Eye (tissue), 1 donor: ENCODE data around the gene LRRC8D.
"Not testable (repeated sequence)": the region's sequence is repeated elsewhere in the genome, so short reads cannot be mapped to it uniquely, and the experiment has no call there.

Experiments
- DNase-seq: peaks from one replicate; pipeline ENCODE4 v3.0.0-alpha.2; 2015

The LRRC8D gene

DNA sequence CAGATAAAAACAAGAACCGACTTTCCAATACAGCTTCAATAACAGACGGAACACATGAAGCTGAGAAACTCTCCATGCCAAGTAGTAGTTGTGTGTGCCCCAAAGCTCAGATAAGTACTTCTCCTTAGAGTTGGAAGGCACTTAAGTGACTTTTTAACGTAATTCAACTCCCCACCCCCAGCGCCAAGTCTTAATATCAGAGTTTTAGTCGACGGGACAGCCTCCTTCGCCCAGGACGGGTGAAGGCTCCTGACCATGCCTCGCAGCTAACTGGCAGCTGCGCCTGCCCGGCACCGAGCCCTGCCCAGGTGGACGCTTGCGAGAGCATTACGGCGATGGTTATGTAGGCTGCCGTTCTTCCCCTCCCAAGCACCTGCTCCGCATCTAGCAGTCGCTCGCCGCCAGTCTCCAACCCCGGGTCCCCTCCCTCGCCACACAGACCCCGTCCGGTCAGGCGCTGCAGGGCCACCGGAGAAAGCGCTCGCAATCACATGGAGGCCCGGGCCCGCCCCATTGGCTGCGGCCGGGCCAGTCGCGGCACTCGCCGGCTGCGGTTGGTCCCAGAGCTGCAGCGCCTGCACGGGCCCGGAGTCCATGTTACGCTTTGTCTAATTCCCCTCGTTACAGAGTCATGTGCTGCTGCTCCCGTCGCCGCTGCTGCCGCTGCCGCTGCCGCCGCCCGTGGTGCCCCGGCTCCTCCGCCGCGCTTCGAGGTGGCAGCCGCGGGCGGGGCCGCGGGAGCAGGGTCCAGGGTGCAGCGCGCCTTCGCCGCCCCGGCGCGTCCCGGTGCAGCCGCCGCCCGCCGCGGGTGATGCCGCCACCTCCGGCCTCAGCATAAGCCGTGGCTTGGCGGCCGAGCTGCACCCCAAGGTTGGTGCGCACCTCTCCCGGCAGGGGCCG, at the start of gene LRRC8D:
TSS of gene LRRC8D (plus strand) at position 611 of the 900 bp plus-strand sequence. CDS start 112,037 bp downstream, outside the sequence.
- peak; percentile 94 for DNase-seq

DNA sequence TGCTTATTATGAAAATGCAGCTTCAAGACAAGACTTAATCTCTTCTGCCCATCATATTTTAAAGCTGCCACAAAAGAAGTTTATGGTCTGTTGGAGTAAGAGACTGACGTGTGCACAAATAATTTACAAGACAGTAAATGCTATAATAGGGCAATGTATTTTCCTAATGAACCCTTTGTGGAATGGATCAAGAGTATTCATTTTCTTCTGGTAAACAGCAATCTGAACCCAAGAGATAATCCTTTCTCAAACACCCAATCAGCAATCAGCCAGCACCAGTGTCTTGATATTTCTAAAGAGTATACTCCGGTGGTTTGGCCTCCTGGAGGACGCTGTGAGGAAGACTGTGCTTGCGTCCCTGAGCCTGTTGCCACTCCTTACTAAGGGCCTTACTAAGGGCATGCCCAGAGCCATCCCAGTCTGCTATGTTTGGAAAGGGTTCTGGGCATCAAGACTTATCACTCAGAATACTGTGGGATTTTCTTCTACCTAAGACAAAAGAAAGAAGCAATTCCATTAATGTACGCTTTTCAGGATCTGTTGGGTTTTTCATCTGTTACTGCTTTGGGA, 48.8 kb upstream of the LRRC8D start:
- no peak for DNase-seq

DNA sequence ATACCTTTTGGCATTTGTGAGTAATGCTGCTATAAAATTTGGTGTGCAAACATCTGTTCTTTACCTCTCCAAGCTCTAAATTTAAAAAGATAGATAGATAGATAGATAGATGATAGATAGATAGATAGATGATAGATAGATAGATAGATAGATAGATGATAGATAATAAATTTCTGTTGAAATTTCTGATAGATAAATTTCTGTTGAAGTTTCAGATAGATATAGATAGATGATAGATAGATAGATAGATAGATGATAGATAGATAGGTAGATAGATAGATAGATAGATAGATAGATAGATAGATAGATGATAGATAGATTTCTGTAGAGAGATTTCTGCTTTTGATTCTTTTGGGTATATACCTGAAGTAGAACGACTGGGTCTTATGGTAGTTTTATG, 44.7 kb upstream of the LRRC8D start:
- DNase-seq = not testable (repeated sequence)

DNA sequence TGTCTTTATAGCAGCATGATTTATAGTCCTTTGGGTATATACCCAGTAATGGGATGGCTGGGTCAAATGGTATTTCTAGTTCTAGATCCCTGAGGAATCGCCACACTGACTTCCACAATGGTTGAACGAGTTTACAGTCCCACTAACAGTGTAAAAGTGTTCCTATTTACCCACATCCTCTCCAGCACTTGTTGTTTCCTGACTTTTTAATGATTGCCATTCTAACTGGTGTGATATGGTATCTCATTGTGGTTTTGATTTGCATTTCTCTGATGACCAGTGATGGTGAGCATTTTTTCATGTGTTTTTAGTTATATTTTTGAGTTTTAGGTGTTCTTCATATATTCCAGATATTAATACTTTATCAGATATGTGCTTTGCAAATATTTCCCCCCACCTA, 43.6 kb upstream of the LRRC8D start:
- not testable (repeated sequence) for DNase-seq

DNA sequence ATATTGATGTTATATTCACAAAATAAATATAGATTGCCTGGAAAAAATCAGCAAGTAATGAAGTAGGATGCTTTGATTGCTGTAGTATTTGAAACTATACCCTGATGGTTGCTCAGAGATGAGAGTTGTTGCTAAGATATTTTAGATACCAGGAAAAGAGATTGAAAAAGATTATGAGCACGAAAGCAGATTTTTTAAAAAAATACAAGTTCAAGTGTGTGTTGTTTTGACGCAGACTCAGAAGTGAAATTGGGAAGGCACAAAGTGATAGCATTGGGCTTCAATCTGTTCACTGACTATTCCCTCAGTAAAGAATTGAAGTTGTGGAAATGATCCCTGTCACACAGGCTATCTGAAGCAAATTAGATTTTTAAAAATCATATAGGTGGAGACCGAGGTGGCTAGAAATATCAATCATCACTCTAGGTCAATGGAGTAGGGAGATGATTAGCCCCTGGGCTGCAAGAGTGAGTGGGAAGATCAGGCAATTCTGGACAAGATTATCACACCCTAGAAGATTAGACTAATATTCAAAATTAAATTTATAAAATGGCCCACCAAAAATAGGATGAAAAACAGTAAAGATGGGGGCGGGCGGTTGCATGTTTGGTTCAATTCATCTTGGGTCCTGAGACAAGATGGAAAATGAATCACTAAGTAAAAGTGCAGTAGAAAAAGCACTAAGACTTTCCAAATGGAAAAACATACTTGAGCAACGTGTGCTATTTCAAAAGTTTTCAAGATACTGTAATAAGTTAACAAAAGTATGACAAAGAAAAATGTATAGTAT, 41.5 kb upstream of the LRRC8D start:
- DNase-seq = no peak

DNA sequence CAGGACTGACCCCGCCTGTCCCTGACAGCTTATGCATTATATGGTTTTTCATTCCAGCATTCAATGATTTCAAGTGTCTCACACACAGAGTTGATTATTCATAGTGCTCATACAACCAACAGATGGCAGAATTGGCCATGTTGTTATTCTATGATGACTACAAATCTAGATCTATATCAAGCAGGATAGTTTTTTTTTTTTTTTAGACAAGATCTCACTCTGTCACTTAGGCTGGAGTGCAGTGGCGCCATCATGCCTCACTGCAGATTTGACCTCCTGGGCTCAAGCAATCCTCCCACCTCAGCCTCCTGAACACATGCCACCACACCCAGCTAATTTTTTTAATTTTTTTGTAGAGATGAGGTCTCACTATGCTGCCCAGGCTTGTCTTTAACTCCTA, 40.1 kb upstream of the LRRC8D start:
- no peak for DNase-seq

DNA sequence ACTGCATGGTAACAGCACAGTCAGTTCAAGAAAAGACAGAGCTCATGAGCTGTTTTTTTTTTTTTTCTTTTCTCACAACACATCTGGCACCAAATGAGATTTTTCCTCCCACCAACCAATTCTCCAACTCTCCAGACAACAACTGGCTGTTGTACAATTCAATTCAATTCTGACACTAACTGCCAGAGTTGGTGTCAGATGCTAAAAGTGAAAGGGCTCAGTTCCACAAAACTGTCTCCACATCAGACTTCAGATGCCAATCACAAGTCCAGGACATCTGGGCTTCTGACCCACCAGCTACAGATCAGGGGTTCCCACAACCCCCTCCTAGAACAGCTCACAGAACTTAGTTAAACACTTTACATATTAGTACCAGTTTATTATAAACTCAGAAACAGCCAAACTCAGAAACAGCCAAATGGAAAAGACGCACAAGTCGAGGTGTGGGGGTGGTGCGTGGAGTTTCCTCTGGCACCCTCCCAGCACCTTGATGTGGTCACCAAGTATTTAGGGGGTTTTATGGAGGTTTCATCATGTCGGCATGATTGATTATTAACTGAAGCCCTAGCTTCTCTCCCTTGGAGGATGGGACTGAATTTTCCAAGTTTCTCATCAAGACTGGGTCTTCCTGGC, 39.2 kb upstream of the LRRC8D start:
- DNase-seq = no peak

DNA sequence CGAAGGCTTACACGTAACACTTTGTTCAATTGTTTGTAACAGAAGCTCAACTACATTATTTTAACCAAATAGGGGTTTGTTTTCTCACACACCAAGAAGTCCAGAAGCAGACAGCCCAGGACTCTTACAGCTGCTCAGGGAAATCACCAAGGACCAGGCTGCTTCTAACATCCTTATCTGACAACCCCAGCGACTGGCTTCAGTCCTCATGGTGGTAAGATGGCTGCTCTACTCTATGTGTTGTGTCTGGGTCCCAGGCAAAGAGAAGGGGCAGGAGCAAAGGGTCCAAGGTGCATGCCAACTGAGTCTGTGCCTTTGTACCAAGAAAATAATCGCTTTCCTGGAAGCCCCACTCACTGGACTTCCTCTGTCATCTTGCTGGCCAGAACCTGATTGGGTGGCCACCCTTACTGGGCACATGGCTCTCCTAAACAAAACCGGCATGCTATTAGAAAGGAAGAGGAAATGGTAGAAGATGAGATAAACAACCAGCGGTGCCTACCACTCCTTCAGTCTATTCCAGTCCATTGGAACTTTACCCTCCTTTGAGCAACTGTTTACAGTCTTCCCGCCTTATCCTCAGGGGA, 34.1 kb upstream of the LRRC8D start:
- DNase-seq = no peak

DNA sequence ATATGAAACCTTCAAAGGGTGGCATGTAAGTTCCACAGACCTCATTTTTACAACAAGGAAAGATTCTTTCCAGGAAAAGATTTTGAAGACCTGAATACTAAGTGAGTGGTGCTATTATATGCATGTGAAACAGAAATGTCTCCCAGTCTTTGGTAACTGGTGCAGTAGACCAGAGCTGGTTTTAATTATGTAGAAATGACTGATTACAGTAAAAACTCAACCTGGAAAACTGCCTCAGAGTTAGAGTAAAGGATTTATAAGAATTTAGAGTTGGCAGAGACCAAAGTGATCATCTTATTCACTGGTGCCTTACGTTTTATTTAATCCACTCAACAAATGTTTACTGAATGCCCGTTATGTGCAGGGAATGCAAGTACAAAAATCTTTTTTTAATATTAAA, 30.2 kb upstream of the LRRC8D start:
- no peak for DNase-seq

DNA sequence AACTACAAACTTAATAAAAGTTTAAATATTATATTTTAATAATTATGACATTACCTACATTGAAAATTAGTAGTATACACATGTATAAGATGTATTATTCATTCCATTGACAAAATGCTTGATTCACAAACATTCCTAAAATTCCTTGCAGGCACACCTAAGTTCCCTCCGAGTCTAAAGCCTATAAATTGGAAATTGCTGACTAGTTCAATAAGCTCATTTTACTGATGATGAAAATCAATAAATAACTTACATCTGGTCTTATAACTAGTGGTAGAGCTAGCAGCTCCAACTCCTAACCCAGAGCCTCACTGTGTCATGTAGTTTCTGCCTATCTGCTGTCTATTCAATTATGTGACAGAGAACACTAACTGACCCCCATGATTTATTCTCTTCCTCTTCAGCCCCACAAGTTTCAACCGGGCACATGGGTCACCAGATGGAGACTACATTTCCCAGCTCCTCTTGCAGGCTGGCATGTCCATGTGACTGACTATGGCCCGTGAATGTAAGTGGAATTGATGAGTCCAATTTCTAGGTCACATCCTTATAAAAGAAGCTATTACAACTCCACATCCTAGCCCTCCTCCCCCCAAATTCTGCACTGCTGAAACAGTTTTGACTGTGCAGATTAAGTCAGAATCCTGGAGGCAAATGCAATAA, 29.6 kb upstream of the LRRC8D start:
- DNase-seq = peak; percentile 10

DNA sequence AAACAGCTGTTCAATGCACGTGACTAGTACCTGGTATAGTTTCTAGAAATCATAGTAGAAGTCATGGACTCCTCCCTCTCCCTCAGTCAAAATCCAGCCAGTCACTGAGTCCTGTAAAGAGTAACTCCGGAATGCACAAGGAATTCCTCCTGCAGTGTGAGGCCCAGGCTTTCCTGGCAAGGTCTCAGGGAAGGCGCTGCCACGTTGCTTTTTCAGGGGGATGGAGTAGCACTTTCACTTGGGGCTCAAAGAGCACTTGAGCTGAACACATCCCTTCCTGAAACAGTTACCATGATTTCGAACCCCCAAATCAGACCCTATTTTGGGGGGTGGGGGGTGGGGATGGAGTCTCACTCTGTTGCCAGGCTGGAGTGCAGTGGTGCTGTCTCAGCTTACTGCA, 26.4 kb upstream of the LRRC8D start:
- peak; percentile 27 for DNase-seq

DNA sequence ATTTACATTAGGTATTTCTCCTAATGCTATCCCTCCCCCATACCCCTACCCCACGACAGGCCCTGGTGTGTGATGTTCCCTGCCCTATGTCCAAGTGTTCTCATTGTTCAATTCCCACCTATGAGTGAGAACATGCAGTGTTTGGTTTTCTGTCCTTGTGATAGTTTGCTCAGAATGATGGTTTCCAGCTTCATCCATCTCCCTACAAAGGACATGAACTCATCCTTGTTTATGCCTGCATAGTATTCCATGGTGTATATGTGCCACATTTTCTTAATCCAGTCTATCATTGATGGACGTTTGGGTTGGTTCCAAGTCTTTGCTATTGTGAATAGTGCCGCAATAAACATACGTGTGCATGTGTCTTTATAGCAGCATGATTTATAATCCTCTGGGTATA, 25.3 kb upstream of the LRRC8D start:
- DNase-seq = not testable (repeated sequence)

DNA sequence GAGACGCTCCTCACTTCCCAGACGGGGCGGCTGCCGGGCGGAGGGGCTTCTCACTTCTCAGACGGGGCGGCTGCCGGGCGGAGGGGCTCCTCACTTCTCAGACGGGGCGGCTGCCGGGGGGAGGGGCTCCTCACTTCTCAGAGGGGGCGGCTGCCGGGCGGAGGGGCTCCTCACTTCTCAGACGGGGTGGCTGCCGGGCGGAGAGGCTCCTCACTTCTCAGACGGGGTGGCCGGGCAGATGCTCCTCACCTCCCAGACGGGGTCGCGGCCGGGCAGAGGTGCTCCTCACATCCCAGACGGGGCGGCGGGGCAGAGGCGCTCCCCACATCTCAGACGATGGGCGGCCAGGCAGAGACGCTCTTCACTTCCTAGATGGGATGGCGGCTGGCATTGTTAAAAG, 23.0 kb upstream of the LRRC8D start:
- not testable (repeated sequence) for DNase-seq

DNA sequence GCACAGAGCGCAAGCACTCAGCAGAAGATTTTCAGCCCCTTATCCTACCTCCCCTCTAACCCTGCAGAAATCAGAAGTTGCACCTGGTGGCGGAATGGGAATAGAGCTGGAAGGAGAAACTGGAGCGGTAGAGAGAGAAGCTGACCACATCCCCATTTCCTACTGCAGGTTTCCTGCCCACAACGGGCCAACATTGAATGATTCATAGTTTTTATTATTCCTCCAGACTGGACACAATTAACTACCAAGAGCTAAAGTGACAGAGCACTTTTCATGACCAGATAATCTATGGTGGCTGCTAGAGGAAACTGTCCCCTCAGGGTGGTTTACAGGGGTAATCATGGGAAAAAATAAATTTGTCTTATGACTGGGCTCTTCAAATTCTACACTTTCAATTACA, 21.3 kb upstream of the LRRC8D start:
- no peak for DNase-seq

DNA sequence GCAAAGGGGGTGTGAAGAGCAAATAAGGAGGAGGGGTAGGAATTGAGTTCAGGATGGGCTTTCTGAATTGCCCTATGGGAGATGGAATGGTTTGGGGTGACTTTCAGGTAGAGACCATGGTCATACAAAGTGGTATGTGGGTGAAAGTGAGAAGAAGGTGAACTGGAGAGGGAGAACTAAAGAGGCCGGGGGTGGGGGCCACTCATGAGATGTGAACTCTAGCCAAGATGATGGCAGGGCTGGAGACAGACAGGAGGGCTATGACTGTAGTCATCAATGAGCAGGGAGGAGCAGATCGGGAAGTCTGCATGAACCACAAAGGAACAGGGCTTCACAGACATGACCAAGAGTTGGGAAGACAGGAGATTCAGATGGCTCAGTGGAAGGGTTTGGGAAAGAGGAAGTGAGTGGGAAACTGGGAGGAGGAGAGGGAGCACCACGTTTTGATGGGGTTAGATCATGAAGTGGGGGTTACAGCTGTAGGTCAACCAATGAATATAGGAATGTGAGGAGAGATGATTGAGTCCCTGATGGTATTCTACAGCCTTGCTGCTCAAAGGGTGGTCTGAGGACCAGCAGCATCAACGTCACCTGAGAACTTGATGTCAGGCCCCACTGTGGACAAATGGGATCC, 20.7 kb upstream of the LRRC8D start:
- DNase-seq = no peak

DNA sequence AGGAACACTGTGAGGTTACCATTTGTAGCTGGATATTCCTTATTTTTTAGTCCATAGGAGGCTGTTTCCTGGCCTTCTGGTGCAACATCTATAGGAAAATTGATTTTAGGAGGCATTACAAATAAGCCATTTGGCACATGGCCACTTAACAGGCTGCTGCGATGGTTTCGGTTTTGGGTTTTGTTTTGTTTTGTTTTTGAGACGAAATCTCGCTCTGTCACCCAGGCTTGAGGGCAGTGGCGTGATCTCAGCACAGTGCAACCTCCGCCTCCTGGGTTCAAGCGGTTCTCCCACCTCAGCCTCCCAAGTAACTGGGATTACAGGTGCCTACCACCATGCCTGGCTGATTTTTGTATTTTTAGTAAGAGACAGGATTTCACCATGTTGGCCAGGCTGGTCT, 20.1 kb upstream of the LRRC8D start:
- no peak for DNase-seq

DNA sequence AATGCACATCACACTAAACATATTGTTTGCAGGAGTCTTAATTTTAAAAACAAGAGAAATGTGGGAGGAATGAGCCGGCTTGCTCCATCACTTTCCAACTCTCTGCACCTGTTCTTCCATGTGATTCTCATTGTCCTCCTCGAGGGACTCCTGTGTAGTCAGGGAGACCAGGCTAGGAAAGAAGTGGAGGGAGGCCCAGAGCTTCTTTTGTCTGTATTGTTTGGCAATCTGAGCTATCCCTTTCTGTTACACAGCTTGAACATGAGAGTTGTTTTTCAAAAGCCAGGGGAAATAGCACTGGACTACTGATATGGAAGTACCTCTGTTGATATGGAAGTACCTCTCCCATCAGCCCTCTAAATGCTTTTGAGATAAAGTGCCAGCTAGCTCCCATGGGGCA, 18.8 kb upstream of the LRRC8D start:
- peak; percentile 68 for DNase-seq

DNA sequence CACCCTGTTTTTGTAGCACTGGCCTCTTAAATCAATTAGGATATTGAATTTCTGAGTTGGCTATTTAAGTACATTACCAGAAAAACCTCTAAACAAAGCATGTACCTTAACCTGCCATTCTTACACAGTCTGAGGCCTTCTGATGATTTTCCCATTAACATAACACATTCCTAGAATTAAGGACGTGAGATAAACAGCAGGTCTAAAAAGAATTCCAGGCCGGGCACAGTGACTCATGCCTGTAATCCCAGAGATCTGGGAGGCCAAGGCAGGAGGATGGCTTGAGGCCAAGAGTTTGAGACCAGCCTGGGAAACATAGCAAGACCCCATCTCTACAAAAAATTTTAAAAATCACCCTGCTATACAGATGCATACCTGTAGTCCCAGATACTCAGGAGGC, 18.0 kb upstream of the LRRC8D start:
- DNase-seq = no peak

DNA sequence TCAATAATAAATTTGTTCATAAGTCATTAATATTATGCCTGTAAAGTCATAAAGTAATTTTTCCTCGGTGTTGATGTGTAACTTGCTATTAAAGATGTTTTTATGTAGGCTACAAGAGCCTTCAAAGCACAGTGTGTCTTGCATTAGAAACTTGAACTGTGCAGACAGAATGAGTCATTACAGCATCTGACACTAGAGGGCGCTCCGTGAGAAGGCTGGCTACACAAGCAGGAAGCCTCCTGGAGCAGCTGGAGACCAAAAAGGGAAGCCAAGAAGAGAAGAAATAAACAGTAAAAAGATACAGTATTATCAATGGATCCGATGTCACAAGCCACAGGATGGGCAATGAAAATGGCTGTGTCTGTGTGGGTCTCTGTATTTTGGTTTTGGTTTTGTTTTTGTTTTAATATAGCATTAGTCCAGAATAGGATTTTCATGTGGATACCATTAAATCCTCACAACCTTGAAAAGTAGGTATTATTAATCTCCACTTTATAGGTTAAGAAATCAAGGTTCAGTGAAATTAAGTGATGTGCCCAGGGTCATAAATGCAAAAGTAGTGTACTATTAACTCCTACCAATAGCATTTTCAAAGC, 16.1 kb upstream of the LRRC8D start:
- DNase-seq = peak; percentile 95

DNA sequence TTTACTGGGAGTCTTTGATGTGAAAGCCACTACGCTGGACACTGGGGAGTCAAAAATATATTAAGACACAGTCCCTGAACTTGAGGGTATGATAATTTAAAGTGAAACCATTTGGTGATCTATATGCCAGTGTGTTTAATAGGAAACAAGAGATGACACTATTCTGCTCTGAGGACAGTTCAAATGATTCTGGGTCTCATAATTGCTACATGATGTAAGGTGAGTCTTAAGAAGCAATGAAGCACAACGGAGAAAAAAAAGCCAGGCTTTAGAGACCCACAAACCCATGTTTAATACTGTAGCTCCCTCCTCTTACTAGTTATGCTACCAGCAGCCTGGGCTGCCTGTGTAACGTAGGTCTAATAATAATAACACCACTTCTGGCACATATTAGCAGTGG, 14.2 kb upstream of the LRRC8D start:
- no peak for DNase-seq

DNA sequence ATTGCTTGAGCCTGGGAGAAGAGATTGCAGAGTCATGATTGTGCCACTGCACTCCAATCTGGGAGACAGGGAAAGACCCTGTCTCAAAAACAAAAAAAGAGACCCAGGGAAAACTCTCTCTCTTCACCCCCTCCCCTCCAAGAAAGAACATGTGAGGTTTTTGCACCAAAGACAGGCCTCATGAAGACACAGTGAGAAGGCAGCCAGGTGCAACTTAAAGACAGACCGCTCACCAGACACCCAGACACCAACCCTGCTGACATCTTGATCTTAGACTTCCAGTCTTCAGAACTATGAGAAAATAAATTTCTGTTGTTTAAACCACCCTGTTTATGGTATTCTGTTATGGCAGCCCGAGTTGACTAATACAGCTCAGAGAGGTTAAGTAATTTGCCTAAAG, 13.3 kb upstream of the LRRC8D start:
- no peak for DNase-seq
